GM23338 (cell line): Measurements from ENCODE around the gene CRYL1. TPM values are rescaled to one million over a fixed set of nuclear protein-coding genes. Genes with fewer than 3 reads are reported as not detected.

Experiments
- ATAC-seq: fragments of 200-7000 bp; cut with Tn5 transposase; 3 replicates; pipeline ENCODE4 v1.9.1; 2020
- DNase-seq: peaks from one replicate; pipeline ENCODE4 v3.0.0-alpha.2; 2015; ENCODE audit warnings: low spot score
- H2AFZ ChIP-seq: fragments of 200-600 bp; sonication (generic); 2 replicates; pipeline ENCODE4 v1.8.0; 2016; ENCODE audit warnings: antibody characterized with exemption, mild to moderate bottlenecking, moderate library complexity
- H3F3A ChIP-seq: fragments of 200-600 bp; sonication (generic); replicated peaks from 2 replicates; pipeline ENCODE4 v1.8.0; 2017; ENCODE audit warnings: antibody characterized with exemption, mixed run types, low read depth
- H3K27ac ChIP-seq: fragments of 200-600 bp; sonication (generic); 2 replicates; pipeline ENCODE4 v1.6.1; 2016; ENCODE audit warnings: low read depth
- H3K27me3 ChIP-seq: fragments of 200-600 bp; sonication (generic); 2 replicates; pipeline ENCODE4 v1.8.0; 2016; ENCODE audit warnings: mild to moderate bottlenecking, mixed run types, moderate library complexity; ENCODE audit not compliant: insufficient read depth
- H3K36me3 ChIP-seq: fragments of 200-600 bp; sonication (generic); 2 replicates; pipeline ENCODE4 v1.8.0; 2016; ENCODE audit warnings: mild to moderate bottlenecking; ENCODE audit not compliant: insufficient read depth
- H3K4me1 ChIP-seq: fragments of 200-600 bp; sonication (generic); 2 replicates; pipeline ENCODE4 v1.8.0; 2016; ENCODE audit warnings: mild to moderate bottlenecking, moderate library complexity; ENCODE audit not compliant: insufficient read depth
- H3K4me2 ChIP-seq: fragments of 200-600 bp; sonication (generic); 2 replicates; pipeline ENCODE4 v1.7.1; 2017; ENCODE audit warnings: mixed run types
- H3K4me3 ChIP-seq: fragments of 200-600 bp; sonication (generic); 2 replicates; pipeline ENCODE4 v1.6.1; 2016; ENCODE audit warnings: mixed run types
- H3K79me2 ChIP-seq: fragments of 200-600 bp; sonication (generic); replicated peaks from 2 replicates; pipeline ENCODE4 v1.8.0; 2017; ENCODE audit warnings: mild to moderate bottlenecking; ENCODE audit not compliant: insufficient read depth
- H3K9me2 ChIP-seq: fragments of 200-600 bp; sonication (generic); 2 replicates; pipeline ENCODE4 v1.8.0; 2017; ENCODE audit not compliant: insufficient read depth
- H4K20me1 ChIP-seq: fragments of 200-600 bp; sonication (generic); replicated peaks from 2 replicates; pipeline ENCODE4 v1.8.0; 2017; ENCODE audit warnings: mild to moderate bottlenecking; ENCODE audit not compliant: insufficient read depth
- H3K27ac Mint-ChIP-seq: 2 replicates; pipeline ENCODE4 v1.8.0; 2020; ENCODE audit warnings: inconsistent platforms, mild to moderate bottlenecking, moderate library complexity, mixed read lengths
- H3K27me3 Mint-ChIP-seq: 3 replicates; pipeline ENCODE4 v1.8.0; 2022; ENCODE audit warnings: low read depth, mild to moderate bottlenecking, moderate library complexity, mixed read lengths, inconsistent platforms; ENCODE audit not compliant: insufficient read depth, poor library complexity
- H3K36me3 Mint-ChIP-seq: 3 replicates; pipeline ENCODE4 v1.8.0; 2021; ENCODE audit warnings: low read depth, mild to moderate bottlenecking, inconsistent platforms, moderate library complexity, mixed read lengths
- H3K4me1 Mint-ChIP-seq: 3 replicates; pipeline ENCODE4 v1.8.0; 2020; ENCODE audit warnings: mild to moderate bottlenecking, inconsistent platforms, mixed read lengths
- H3K4me3 Mint-ChIP-seq: 3 replicates; pipeline ENCODE4 v1.8.0; 2021; ENCODE audit warnings: moderate library complexity, mild to moderate bottlenecking, inconsistent platforms, mixed read lengths
- H3K9me3 Mint-ChIP-seq: 3 replicates; pipeline ENCODE4 v1.8.0; 2020; ENCODE audit warnings: moderate library complexity, mild to moderate bottlenecking, inconsistent platforms, mixed read lengths
- CREB1 ChIP-seq: fragments of 250-450 bp; sonication (Bioruptor Pico); IDR thresholded peaks from 2 replicates; pipeline ENCODE4 v1.5.0; 2020; ENCODE audit warnings: low read depth, mild to moderate bottlenecking, moderate library complexity
- EZH2 ChIP-seq: fragments of 200-600 bp; sonication (generic); IDR thresholded peaks from one replicate; pipeline ENCODE4 v1.8.0; 2017; ENCODE audit warnings: antibody characterized with exemption, mild to moderate bottlenecking, low read depth; ENCODE audit not compliant: unreplicated experiment
- EZH2phosphoT487 ChIP-seq: fragments of 200-600 bp; sonication (generic); IDR thresholded peaks from one replicate; pipeline ENCODE4 v1.8.1; 2018; ENCODE audit warnings: antibody characterized with exemption; ENCODE audit not compliant: unreplicated experiment
- JUNB ChIP-seq: IDR thresholded peaks from one replicate; pipeline ENCODE4 v1.6.1; 2016; ENCODE audit warnings: antibody characterized with exemption; ENCODE audit not compliant: unreplicated experiment
- NANOG ChIP-seq: IDR thresholded peaks from 2 replicates; pipeline ENCODE4 v1.6.1; 2016; ENCODE audit warnings: antibody characterized with exemption, borderline replicate concordance
- POLR2AphosphoS5 ChIP-seq: IDR thresholded peaks from 2 replicates; pipeline ENCODE4 v1.6.1; 2016; ENCODE audit warnings: antibody characterized with exemption, low read depth
- REST ChIP-seq: IDR thresholded peaks from one replicate; pipeline ENCODE4 v1.6.1; 2018; ENCODE audit warnings: antibody characterized with exemption; ENCODE audit not compliant: unreplicated experiment
- STAT1 ChIP-seq: IDR thresholded peaks from one replicate; pipeline ENCODE4 v1.6.1; 2016; ENCODE audit warnings: antibody characterized with exemption; ENCODE audit not compliant: unreplicated experiment
- ZNF114 ChIP-seq: fragments of 250-450 bp; sonication (Bioruptor Pico); IDR thresholded peaks from 2 replicates; pipeline ENCODE4 v1.5.0; 2020; ENCODE audit warnings: mild to moderate bottlenecking, moderate library complexity
- ZNF331 ChIP-seq: fragments of 250-450 bp; sonication (Bioruptor Pico); IDR thresholded peaks from 2 replicates; pipeline ENCODE4 v1.5.0; 2020; ENCODE audit warnings: low read depth, mild to moderate bottlenecking, moderate library complexity
- polyA plus RNA-seq: library from polyadenylated mRNA; unstranded; fragments of >200 nt; fragmentation: Nextera tagmentation; extraction: Ambion mirVana; gene quantifications from 2 replicates; pipeline ENCODE4 v1.2.1, GENCODE V29; 2016
- total RNA-seq: library from RNA; depleted of rRNA; stranded (reverse); fragments of >200 nt; shearing (Covaris generic); gene quantifications from 2 replicates; pipeline ENCODE4 v1.2.3, GENCODE V29; 2014
- TF ChIP-seq, protein P1 (sequence below): fragments of 250-450 bp; sonication (Bioruptor Pico); IDR thresholded peaks from 2 replicates; pipeline ENCODE4 v1.5.0; 2020; ENCODE audit warnings: mild to moderate bottlenecking, moderate library complexity
- TF ChIP-seq, protein P2 (sequence below), 2 experiments: fragments of 200-600 bp in 1 of 2; sonication (generic) in 1 of 2; conservative IDR thresholded peaks; 2 replicates each; pipeline versions ENCODE4 v1.5.1 to v1.6.1; 2016 to 2017; ENCODE audit warnings: antibody characterized with exemption in 2 of 2, low read depth in 2 of 2, mild to moderate bottlenecking in 2 of 2, moderate library complexity in 1 of 2
- TF ChIP-seq, protein P3 (sequence below): IDR thresholded peaks from 2 replicates; pipeline ENCODE4 v1.6.1; 2016; ENCODE audit warnings: antibody characterized with exemption

The CRYL1 gene
- total and polyA plus RNA-seq, 2 experiments from 2014 or later, result 2.2 to 2.6 TPM

GRCh38 chr13:20375871-20376270, 149.8 kb downstream of the CRYL1 start:
- ATAC-seq, result no peak
- no peak overlapping the region for H3K27ac Mint-ChIP-seq
- Histone ChIP-seq H3K4me2 (no peak overlapping the region), H3K4me3 (no peak overlapping the region), H4K20me1 (no peaks in the 10 kb centered on the region), H3K9me2 (peaks cover under 1% of the 10 kb centered on the region; the same call in 1 of the 2 replicates), H3K36me3 (no peaks in the 10 kb centered on the region), H3K27ac (no peak overlapping the region), H2AFZ (no peak overlapping the region), H3K27me3 (no peaks in the 10 kb centered on the region), H3K79me2 (no peaks in the 10 kb centered on the region), H3K4me1 (peaks cover 2% of the 10 kb centered on the region; the same call in 1 of the 2 replicates), H3F3A (no peaks in the 10 kb centered on the region)
- TF ChIP-seq, protein P1, sequence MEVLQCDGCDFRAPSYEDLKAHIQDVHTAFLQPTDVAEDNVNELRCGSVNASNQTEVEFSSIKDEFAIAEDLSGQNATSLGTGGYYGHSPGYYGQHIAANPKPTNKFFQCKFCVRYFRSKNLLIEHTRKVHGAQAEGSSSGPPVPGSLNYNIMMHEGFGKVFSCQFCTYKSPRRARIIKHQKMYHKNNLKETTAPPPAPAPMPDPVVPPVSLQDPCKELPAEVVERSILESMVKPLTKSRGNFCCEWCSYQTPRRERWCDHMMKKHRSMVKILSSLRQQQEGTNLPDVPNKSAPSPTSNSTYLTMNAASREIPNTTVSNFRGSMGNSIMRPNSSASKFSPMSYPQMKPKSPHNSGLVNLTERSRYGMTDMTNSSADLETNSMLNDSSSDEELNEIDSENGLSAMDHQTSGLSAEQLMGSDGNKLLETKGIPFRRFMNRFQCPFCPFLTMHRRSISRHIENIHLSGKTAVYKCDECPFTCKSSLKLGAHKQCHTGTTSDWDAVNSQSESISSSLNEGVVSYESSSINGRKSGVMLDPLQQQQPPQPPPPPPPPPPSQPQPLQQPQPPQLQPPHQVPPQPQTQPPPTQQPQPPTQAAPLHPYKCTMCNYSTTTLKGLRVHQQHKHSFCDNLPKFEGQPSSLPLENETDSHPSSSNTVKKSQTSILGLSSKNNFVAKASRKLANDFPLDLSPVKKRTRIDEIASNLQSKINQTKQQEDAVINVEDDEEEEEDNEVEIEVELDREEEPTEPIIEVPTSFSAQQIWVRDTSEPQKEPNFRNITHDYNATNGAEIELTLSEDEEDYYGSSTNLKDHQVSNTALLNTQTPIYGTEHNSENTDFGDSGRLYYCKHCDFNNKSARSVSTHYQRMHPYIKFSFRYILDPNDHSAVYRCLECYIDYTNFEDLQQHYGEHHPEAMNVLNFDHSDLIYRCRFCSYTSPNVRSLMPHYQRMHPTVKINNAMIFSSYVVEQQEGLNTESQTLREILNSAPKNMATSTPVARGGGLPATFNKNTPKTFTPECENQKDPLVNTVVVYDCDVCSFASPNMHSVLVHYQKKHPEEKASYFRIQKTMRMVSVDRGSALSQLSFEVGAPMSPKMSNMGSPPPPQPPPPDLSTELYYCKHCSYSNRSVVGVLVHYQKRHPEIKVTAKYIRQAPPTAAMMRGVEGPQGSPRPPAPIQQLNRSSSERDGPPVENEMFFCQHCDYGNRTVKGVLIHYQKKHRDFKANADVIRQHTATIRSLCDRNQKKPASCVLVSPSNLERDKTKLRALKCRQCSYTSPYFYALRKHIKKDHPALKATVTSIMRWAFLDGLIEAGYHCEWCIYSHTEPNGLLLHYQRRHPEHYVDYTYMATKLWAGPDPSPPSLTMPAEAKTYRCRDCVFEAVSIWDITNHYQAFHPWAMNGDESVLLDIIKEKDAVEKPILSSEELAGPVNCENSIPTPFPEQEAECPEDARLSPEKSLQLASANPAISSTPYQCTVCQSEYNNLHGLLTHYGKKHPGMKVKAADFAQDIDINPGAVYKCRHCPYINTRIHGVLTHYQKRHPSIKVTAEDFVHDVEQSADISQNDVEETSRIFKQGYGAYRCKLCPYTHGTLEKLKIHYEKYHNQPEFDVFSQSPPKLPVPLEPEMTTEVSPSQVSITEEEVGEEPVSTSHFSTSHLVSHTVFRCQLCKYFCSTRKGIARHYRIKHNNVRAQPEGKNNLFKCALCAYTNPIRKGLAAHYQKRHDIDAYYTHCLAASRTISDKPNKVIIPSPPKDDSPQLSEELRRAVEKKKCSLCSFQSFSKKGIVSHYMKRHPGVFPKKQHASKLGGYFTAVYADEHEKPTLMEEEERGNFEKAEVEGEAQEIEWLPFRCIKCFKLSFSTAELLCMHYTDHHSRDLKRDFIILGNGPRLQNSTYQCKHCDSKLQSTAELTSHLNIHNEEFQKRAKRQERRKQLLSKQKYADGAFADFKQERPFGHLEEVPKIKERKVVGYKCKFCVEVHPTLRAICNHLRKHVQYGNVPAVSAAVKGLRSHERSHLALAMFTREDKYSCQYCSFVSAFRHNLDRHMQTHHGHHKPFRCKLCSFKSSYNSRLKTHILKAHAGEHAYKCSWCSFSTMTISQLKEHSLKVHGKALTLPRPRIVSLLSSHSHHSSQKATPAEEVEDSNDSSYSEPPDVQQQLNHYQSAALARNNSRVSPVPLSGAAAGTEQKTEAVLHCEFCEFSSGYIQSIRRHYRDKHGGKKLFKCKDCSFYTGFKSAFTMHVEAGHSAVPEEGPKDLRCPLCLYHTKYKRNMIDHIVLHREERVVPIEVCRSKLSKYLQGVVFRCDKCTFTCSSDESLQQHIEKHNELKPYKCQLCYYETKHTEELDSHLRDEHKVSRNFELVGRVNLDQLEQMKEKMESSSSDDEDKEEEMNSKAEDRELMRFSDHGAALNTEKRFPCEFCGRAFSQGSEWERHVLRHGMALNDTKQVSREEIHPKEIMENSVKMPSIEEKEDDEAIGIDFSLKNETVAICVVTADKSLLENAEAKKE, result no peak
- TF ChIP-seq JUNB, result no peak
- TF ChIP-seq NANOG, result no peak
- no peak for TF ChIP-seq STAT1
- no peak for TF ChIP-seq EZH2
- TF ChIP-seq CREB1, result no peak
- TF ChIP-seq POLR2AphosphoS5, result no peak
- TF ChIP-seq ZNF114, result no peak
- TF ChIP-seq, protein P2, sequence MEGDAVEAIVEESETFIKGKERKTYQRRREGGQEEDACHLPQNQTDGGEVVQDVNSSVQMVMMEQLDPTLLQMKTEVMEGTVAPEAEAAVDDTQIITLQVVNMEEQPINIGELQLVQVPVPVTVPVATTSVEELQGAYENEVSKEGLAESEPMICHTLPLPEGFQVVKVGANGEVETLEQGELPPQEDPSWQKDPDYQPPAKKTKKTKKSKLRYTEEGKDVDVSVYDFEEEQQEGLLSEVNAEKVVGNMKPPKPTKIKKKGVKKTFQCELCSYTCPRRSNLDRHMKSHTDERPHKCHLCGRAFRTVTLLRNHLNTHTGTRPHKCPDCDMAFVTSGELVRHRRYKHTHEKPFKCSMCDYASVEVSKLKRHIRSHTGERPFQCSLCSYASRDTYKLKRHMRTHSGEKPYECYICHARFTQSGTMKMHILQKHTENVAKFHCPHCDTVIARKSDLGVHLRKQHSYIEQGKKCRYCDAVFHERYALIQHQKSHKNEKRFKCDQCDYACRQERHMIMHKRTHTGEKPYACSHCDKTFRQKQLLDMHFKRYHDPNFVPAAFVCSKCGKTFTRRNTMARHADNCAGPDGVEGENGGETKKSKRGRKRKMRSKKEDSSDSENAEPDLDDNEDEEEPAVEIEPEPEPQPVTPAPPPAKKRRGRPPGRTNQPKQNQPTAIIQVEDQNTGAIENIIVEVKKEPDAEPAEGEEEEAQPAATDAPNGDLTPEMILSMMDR (conservative IDR thresholded peaks at IDR 0.05; ENCODE audit: low read depth in 2 of 2), result no peak
- TF ChIP-seq REST, result no peak
- TF ChIP-seq EZH2phosphoT487, result no peak
- TF ChIP-seq ZNF331 (CRISPR knock-in tag), result no peak
- TF ChIP-seq, protein P3, sequence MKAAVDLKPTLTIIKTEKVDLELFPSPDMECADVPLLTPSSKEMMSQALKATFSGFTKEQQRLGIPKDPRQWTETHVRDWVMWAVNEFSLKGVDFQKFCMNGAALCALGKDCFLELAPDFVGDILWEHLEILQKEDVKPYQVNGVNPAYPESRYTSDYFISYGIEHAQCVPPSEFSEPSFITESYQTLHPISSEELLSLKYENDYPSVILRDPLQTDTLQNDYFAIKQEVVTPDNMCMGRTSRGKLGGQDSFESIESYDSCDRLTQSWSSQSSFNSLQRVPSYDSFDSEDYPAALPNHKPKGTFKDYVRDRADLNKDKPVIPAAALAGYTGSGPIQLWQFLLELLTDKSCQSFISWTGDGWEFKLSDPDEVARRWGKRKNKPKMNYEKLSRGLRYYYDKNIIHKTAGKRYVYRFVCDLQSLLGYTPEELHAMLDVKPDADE, result no peak
- no peak for DNase-seq
- peaks cover 4% of the 10 kb centered on the region for H3K4me1 Mint-ChIP-seq
- no peaks in the 10 kb centered on the region for H3K36me3 Mint-ChIP-seq
- no peaks in the 10 kb centered on the region for H3K27me3 Mint-ChIP-seq
- H3K9me3 Mint-ChIP-seq, result no peaks in the 10 kb centered on the region
- no peak overlapping the region for H3K4me3 Mint-ChIP-seq
